Thyroid gland (tissue), 4 donors: ENCODE measurements around the gene VIT.

Source experiments
- POLR2A ChIP-seq, 2 donors: fragments of 450-650 bp; IDR thresholded peaks; one replicate each; pipeline ENCODE4 v1.6.1; 2017; ENCODE audit warnings: antibody characterized with exemption in 2 of 2, mild to moderate bottlenecking in 2 of 2, moderate library complexity in 1 of 2
- TF ChIP-seq, protein P1 (sequence below), 6 experiments: fragments of 200-600 bp in 3 of 6; fragments of 450-650 bp in 3 of 6; sonication (generic) in 3 of 6; IDR thresholded peaks; one replicate each; pipeline ENCODE4 v1.5.1; 2016 to 2019; ENCODE audit warnings: antibody characterized with exemption in 6 of 6, mild to moderate bottlenecking in 2 of 6, inconsistent platforms in 1 of 6, moderate library complexity in 1 of 6

DNA sequence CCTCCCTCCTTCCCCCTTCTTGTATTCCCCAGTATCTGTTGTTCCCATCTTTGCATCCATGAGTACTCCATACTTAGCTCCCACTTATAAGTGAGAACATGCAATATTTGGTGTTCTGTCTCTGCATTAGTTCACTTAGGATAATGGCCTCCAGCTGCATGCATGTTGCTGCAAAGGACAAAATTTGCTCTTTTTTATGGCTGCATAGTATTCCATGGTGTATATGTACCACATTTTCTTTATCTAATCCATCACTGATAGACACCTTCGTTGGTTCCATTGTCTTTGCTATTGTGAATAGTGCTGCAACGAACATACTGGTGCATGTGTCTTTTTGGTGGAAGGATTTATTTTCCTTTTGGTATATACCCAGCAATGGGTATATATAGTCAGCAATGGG lies 47.4 kb downstream of the VIT start:
- TF ChIP-seq, protein P1, sequence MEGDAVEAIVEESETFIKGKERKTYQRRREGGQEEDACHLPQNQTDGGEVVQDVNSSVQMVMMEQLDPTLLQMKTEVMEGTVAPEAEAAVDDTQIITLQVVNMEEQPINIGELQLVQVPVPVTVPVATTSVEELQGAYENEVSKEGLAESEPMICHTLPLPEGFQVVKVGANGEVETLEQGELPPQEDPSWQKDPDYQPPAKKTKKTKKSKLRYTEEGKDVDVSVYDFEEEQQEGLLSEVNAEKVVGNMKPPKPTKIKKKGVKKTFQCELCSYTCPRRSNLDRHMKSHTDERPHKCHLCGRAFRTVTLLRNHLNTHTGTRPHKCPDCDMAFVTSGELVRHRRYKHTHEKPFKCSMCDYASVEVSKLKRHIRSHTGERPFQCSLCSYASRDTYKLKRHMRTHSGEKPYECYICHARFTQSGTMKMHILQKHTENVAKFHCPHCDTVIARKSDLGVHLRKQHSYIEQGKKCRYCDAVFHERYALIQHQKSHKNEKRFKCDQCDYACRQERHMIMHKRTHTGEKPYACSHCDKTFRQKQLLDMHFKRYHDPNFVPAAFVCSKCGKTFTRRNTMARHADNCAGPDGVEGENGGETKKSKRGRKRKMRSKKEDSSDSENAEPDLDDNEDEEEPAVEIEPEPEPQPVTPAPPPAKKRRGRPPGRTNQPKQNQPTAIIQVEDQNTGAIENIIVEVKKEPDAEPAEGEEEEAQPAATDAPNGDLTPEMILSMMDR (IDR thresholded peaks at IDR 0.05) = no peak
- no peak for TF ChIP-seq POLR2A (IDR thresholded peaks at IDR 0.05)
